GM12891 (cell line): ENCODE results near the gene GRM8.

ENCODE experiments used
- PAX5 ChIP-seq: IDR thresholded peaks from 2 replicates; pipeline ENCODE4 v1.6.1; 2011; ENCODE audit warnings: low read length, moderate library complexity, mild to moderate bottlenecking; ENCODE audit not compliant: insufficient read depth, severe bottlenecking
- POLR2A ChIP-seq: IDR thresholded peaks from 2 replicates; pipeline ENCODE4 v1.6.1; 2011; ENCODE audit warnings: low read depth, low read length, control low read depth
- POLR2AphosphoS5 ChIP-seq: IDR thresholded peaks from 2 replicates; pipeline ENCODE4 v1.6.1; 2011; ENCODE audit warnings: low read depth, low read length, control low read depth
- SPI1 ChIP-seq: IDR thresholded peaks from 2 replicates; pipeline ENCODE4 v1.6.1; 2011; ENCODE audit warnings: low read depth, low read length, control low read depth

GRCh38 chr7:126605056-126605455, 647.7 kb downstream of the GRM8 start:
- TF ChIP-seq POLR2AphosphoS5 (no peak), POLR2A (no peak), SPI1 (no peak), PAX5 (no peak)
